Hematopoietic multipotent progenitor cell treated with erythropoietin and hydrocortisone succinate and interleukin-3 and kit ligand, for 15 days (in vitro differentiated cells): ENCODE results near the gene FFAR3.
"Not testable (repeated sequence)": the region's sequence is repeated elsewhere in the genome, so short reads cannot be mapped to it uniquely, and the experiment has no call there.

Experiments used
- DNase-seq: peaks from one replicate; pipeline ENCODE4 v3.0.0-alpha.2; 2015; ENCODE audit warnings: low spot score

FFAR3 gene

DNA sequence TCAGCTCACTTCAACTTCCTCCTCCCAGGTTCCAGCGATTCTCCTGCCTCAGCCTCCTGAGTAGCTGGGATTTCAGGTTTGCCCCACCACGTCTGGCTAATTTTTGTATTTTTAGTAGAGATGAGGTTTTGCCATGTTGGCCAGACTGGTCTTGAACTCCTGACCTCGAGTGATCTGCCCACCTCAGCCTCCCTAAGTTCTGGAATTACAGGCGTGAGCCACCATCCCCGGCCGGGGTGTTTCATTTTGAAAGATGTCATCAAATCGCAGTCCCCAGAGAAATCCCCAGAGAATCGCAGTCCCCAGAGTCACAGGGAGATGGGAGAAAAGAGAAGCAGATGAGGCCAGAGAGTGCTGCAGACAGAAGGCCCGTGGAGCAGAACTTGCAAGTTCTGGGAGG lies 43.2 kb downstream of the FFAR3 start:
- not testable (repeated sequence) for DNase-seq

DNA sequence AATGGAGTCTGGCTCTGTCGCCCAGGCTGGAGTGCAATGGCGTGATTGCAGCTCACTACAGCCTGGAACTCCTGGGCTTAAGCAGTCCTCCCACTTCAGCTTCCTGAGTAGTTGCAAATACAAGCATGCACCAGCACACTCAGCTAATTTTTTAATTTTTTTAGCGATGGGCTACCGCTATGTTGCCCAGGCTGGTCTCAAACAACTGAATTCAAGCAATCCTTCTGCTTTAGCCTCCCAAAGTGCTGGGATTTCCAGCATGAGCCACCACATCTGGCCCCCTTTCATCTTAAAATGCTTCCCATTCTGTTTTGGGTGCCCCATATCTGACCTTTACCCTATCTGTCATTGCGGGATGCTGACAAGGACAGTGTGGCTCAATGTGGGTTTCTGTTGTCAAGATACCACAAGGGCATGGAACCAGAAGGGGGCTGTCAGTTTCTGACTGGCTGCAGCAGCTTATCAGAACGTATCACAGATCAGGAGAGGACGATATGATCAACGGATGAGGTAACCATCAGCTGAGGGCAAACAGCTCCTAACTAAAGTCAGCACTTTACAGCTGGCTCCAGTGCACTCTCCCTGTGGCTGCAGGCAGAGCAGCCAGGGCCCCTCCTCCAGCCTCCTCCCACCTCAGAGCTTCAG lies 45.0 kb downstream of the FFAR3 start:
- no peak for DNase-seq

DNA sequence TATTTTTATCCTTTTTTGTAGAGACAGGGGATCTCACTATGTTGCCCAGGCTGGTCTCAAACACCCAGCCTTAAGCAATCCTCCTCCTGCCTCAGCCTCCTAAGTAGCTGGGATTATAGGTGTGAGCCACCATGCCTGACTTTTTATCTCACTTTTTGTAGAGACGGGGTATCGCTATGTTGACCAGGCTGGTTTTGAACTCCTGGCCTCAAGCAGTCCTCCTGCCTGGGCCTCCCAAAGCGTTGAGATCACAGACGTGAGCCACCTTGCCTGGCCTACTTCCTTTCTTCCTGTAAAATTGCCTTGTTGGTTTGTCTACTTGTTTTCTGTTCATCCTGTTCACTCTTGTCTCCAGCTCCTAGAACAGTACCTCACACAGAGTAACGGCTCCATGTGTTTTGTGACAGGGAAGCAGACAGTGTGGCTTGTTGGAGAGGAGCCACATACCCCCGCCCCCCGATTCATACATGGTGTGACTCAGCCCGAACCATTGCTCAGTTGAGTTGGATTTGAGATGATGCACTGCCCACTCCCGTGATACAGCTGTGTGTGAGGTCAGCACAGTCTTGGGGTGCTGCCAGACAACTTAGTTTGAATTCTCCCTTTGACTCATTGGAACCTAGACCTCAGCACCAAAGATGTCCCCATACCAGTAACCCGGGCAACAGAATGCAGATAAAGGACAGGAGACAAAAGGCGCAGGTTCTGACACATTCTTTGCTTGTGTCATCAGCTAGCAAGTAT lies 46.8 kb downstream of the FFAR3 start:
- no peak for DNase-seq

- DNase-seq = no peak
Measured at GRCh38 chr19:35407619-35408018, 49.4 kb downstream of the FFAR3 start.

GRCh38 chr19:35408284-35409171 lies 50.3 kb downstream of the FFAR3 start:
- no peak for DNase-seq

- DNase-seq = no peak
Measured at GRCh38 chr19:35409191-35409590, 50.9 kb downstream of the FFAR3 start.
